8988T (cell line): ENCODE results near the gene FBXW7.

Source experiments
- DNase-seq: peaks from one replicate; pipeline ENCODE4 v3.0.0; 2011

FBXW7 gene

DNA sequence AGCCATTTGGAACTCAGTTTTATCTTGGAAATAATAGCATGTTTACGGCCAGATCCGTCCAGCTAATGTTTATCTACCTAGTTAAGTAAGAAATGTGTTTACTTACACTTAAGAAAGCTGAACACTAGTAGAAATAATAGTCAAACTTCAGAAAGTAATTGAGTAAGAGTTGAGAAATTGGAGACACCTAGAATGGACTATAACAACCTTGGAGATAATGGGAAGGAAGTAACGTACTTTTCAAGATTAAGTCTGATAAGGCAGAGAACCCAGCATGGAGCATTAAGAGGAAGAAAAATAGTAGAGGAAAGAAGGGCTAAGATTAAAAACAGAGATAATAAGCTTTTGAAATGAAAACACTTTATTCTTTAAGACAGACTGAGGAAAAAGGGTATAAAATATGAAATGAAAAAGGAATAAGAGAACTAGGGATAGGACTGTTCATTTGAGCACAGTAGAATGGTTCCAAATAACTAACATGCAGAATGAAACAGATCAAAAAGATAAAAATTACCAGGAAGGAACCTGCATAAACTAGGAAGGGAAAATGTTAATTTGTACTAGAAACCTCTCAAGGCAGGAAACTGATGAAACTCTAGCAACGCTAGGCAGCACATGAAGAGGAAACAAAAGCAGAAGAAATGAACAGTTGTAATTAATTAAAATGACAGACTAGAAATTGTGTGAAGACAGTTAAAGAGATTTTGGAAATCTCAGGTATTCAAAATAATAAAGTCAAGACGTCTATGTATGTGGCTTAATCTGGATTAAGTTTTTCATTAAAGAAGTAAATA is 71.7 kb downstream of the FBXW7 start:
- no peak for DNase-seq

DNA sequence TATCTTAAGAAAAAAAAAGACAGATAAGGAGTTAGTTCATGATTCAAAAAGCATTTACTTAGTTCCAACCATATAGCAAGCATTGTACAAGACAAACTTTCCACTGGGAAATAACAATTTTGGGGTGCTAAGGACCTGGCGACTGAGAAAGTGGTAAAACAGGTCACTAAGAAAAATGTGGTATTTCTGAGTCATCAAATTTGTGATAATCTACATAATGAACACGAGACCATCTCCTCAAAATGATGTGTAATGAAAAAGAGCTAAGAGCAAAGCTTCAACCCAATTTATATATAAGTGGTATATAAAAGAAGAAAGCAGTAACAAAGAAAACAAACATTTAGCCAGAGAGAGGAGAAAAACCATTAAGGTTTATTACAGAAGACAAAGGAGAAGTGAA is 72.3 kb downstream of the FBXW7 start:
- no peak for DNase-seq

GRCh38 chr4:152462695-152463094 is 73.2 kb downstream of the FBXW7 start:
- no peak for DNase-seq

DNA sequence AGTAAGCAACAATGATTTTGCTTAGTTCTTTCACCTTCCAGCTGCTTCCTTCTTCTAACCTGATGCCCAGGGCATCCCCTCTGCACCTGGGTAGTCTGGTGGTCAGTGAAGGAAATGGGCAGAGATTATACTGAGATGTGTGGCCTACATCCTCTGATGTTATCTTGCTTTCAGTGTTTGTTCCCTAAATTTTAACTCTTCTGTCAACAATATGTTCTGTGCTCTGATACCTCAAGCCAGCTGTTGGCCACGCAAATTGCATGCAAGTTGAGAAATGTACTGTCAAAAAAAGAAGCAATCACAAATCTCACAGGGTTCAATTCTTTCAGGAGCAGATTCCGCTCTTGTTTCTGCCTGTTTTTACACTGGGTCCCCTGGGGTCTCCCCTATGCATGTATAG is 73.8 kb downstream of the FBXW7 start:
- DNase-seq: no peak

DNA sequence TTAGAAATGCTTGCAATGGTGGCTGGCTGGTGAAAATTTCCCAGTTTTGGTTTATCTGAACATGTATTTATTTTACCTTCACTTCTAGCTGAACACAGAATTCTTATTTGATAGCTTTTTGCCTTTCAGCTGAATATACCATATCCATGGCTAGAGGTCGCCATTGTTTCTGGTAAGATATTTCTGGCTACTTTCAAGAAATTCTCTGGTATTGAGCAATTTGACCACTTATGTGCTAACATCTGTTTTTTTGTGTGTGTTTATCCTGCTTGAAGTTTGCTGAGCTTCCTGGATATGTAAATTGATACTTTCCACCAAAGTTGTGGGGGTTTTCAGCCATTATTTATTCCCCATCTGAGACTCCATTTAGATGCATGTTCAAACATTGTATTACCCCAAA is 75.4 kb downstream of the FBXW7 start:
- DNase-seq: no peak

GRCh38 chr4:152459326-152459725 is 76.6 kb downstream of the FBXW7 start:
- no peak for DNase-seq

DNA sequence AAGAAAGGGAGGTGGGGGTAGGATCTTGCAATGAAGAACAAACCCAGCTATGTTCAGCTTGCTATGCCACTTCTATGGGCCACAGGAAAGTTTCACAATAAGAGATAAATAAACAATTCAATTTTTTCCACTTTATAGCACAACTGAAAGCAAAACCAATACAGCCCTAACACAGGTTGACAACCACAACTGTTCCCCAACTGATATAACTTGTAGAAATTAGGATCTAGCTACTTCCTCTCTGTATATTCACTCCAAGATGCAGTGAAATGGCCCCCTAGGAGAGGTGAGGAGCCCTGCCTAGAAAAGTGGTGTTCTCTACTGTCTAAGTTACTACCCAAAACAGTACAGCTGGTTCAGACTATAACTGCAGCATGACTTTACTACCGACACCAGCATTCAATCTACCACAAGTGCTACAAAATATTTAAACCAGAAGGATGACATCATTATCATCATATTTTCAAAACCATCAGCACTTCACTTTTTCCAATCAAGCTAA is 77.0 kb downstream of the FBXW7 start:
- no peak for DNase-seq

GRCh38 chr4:152456609-152457008 is 79.3 kb downstream of the FBXW7 start:
- DNase-seq: no peak

GRCh38 chr4:152455311-152455710 is 80.6 kb downstream of the FBXW7 start:
- DNase-seq: no peak

DNA sequence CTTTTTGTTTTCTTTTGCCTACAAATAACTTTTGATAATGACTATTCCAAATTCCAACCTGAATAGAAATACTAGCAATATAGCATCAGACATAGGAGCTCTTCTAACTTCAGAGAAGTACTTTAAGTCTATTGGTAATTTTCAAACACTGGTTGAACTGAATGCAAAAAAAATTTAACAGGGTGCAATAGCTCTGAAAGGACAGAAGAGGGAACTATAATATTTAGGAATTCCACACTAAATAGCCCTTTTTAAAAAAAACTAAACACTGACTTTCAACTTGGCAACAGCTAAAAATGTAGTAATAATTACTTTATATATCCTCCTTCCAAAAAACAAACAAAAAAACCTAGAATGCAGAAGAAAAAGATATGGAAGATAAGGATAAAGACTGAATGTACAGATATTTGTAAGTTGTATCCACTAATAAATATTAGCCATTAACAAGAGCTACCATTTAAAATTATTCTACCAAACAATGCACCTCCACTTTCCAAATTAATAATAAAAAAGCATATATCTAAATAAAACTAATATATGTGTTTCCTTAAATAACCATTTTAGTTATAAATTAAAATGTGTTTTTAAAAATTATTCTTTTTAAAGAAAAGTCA is 81.4 kb downstream of the FBXW7 start:
- DNase-seq: no peak

DNA sequence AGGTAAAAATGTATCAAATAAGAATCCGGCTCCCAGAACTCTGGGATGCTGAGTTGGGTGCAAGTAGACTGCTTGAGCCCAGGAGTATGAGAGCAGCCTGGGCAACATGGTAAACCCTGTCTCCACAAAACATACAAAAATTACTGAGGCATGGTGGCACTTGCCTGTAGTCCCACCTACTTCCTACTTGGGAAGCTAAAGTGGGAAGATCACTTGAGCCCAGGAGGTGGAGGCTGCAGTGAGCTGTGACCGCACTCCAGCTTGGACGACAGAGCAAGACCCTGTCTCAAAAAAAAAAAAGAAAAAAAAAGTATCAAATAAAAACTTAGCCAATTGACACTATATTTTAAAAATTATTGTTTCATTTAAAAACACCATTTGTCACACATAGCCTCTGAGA is 84.4 kb downstream of the FBXW7 start:
- DNase-seq: no peak

GRCh38 chr4:152448854-152449253 is 87.0 kb downstream of the FBXW7 start:
- no peak for DNase-seq

DNA sequence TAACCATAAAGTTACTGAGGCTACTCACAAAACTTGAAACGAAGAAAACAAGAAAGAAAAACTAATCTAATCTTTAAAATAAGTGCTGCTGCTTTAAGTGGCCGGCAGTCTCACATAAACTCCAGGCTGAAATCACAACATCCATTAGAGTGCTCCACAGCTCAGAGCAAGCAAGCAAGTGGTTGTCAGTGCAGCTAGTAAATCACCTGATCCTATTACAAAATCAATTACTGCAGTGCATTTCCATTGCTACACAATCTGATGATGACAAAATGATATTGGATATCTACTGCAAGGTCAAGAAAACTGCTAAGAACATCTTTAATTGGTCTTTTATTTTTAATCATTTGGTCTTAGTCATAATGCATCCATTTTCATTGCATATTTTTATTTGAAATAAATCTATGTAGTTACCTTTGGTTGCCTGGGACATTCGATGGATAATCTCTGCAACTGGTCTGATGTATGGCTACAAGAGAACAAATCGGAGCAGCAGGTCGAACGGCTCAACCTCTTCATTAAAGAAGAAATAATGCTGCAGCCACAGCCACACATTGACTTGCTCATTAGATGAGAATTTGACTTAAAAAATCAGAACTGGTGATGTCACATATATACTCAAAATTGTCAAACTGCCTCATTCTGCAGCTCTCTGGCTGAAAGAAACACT is 87.7 kb downstream of the FBXW7 start:
- DNase-seq: no peak

GRCh38 chr4:152443859-152444258 is 92.0 kb downstream of the FBXW7 start:
- DNase-seq: no peak

DNA sequence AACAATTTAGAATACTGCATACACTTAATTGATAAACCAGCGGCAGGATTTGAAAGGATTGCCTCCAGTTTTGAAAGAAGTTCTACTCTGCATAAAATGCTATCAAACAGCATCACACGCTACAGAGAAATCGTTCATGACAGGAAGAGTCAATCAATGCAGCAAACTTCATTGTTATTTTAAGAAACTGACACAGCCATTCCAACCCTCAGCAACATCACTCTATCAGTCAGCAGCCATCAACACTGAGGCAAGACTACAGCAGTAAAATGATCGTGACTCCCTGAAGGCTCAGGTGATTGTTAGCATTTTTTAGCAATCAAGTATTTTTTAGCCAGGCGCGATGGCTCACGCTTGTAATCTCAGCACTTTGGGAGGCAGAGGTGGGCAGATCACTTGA is 98.3 kb downstream of the FBXW7 start:
- DNase-seq: no peak

GRCh38 chr4:152436384-152436783 is 99.5 kb downstream of the FBXW7 start:
- no peak for DNase-seq

- no peak for DNase-seq
Measured at GRCh38 chr4:152434011-152434410, 101.9 kb downstream of the FBXW7 start.

- no peak for DNase-seq
Measured at GRCh38 chr4:152431784-152432183, 104.1 kb downstream of the FBXW7 start.

DNA sequence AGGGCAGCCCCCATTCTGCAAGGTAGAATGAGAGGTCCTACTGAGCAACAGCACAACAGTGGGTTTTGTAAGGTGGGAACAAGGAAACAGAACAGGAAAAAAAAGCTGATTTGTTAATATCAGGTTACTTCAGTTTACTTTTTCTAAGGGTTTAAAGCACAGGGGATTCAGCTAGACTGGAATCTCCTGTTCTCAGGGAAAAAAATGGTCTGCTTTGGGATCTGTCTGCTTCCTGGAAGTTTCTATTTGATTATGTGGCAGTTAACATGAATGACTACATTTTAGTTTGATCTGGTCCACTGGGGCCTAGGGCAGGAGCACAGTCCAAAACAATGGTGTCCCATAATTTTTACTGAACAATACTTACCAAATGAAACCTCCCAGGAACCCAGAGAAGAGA is 104.6 kb downstream of the FBXW7 start:
- DNase-seq: no peak

GRCh38 chr4:152430507-152430906 is 105.4 kb downstream of the FBXW7 start:
- DNase-seq: no peak

DNA sequence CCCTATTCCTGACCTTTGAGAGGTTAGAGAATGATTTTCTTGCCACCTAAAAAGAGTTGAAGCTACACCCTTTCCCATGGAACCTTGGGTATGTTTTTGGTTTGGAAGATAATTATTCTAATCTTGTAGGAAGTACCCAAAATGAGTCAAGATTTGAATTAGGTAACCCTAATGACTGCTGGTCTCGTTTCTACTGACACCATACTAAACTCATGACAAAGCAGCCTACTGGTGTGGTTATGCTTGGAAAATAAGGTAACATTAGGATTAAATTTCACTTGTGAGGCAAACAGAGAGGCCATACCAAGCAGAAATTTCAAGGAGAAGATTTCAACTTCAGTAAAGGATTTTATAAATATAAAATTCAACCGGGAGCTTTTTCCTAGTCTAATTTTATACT is 107.9 kb downstream of the FBXW7 start:
- no peak for DNase-seq

DNA sequence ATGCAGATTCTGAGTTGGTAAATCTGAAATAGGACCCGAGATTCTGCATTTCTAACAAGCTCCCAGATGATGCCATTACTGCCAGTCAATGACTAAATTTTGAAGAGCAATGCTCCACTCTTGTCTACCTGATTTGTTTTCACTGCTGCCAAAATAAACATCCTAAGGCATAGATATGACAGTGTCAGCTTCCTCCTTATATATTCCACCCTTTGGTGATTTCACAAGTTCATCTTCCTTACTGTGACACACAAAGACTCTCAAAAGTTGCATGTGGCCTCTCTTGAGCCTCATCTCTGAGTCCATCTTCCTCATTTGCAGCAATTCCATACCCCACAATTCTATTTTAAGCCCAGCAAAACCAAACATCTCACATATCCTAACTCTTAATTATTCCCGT is 110.9 kb downstream of the FBXW7 start:
- no peak for DNase-seq

- DNase-seq: no peak
Measured at GRCh38 chr4:152424396-152424795, 111.5 kb downstream of the FBXW7 start.

- DNase-seq: no peak
Measured at GRCh38 chr4:152422817-152423320, 113.0 kb downstream of the FBXW7 start.
